ENCODE measurements around the gene CACNA2D1. TPM values are rescaled to one million over a fixed set of nuclear protein-coding genes. Genes with fewer than 3 reads are reported as not detected.
"Not testable (repeated sequence)": the region's sequence is repeated elsewhere in the genome, so short reads cannot be mapped to it uniquely, and the experiment has no call there.

CACNA2D1 gene
- total and polyA plus RNA-seq, 4 donors: 1.1 to 33.4 (median 6.5) TPM

GRCh38 chr7:82434275-82435022 lies 9.1 kb downstream of the CACNA2D1 start:
- Histone ChIP-seq H3K27ac (ENCODE audit: low read depth in 1 of 2, low read length in 1 of 2) (no peak overlapping the region), H3K36me3 (ENCODE audit: control insufficient read depth in 4 of 4, insufficient read depth in 4 of 4, low read length in 4 of 4) (no peaks in the 10 kb centered on the region), H3K4me1 (ENCODE audit: control insufficient read depth in 5 of 5, insufficient read depth in 5 of 5, low read length in 5 of 5) (peaks cover 0 to 2% (median 0%) of the 10 kb centered on the region in 5 donors), H3K27me3 (ENCODE audit: control insufficient read depth in 3 of 3, insufficient read depth in 3 of 3, low read length in 2 of 3) (no peaks in the 10 kb centered on the region), H3K4me3 (no peak overlapping the region), H3K9me3 (ENCODE audit: control insufficient read depth in 4 of 4, insufficient read depth in 3 of 4, low read length in 3 of 4) (no peaks in the 10 kb centered on the region), H3K9ac (ENCODE audit: insufficient read depth in 1 of 2, low read length in 2 of 2) (no peak overlapping the region)
- ATAC-seq (ENCODE audit: insufficient read depth, low FRiP score) (no peak), DNase-seq (no peak)
- TF ChIP-seq, protein P1, sequence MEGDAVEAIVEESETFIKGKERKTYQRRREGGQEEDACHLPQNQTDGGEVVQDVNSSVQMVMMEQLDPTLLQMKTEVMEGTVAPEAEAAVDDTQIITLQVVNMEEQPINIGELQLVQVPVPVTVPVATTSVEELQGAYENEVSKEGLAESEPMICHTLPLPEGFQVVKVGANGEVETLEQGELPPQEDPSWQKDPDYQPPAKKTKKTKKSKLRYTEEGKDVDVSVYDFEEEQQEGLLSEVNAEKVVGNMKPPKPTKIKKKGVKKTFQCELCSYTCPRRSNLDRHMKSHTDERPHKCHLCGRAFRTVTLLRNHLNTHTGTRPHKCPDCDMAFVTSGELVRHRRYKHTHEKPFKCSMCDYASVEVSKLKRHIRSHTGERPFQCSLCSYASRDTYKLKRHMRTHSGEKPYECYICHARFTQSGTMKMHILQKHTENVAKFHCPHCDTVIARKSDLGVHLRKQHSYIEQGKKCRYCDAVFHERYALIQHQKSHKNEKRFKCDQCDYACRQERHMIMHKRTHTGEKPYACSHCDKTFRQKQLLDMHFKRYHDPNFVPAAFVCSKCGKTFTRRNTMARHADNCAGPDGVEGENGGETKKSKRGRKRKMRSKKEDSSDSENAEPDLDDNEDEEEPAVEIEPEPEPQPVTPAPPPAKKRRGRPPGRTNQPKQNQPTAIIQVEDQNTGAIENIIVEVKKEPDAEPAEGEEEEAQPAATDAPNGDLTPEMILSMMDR (IDR thresholded peaks at IDR 0.05; ENCODE audit: control extremely low read depth, extremely low read depth): no peak
- 83 to 86% methylated on average over 4 of the region's 4 CpGs for WGBS, 2 donors

DNA sequence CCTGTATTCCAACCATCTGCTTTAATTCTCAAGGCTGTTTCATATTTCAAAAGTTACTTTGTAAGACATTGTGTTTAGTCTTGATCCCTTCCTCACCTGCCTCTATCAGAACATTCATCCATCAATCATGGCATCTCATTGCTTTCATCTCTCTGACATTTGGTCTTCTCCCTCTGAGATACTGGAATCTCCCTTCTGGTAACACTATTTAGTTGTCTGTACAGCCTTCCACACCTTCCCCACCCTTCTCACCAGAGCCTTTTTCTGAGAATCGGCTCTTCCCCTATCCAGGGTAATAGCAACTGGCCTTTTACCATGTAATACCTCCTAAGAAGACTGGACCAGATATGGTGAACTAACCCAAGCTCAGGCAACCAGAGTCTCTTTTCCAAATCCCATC lies 10.1 kb downstream of the CACNA2D1 start:
- DNase-seq (no peak), ATAC-seq (ENCODE audit: insufficient read depth, low FRiP score) (no peak)
- Histone ChIP-seq H3K27me3 (ENCODE audit: control insufficient read depth in 3 of 3, insufficient read depth in 3 of 3, low read length in 2 of 3) (no peaks in the 10 kb centered on the region), H3K4me1 (ENCODE audit: control insufficient read depth in 5 of 5, insufficient read depth in 5 of 5, low read length in 5 of 5) (peaks cover 0 to 2% (median 0%) of the 10 kb centered on the region in 5 donors), H3K4me3 (no peak overlapping the region), H3K9ac (ENCODE audit: insufficient read depth in 1 of 2, low read length in 2 of 2) (no peak overlapping the region), H3K9me3 (ENCODE audit: control insufficient read depth in 4 of 4, insufficient read depth in 3 of 4, low read length in 3 of 4) (no peaks in the 10 kb centered on the region), H3K36me3 (ENCODE audit: control insufficient read depth in 4 of 4, insufficient read depth in 4 of 4, low read length in 4 of 4) (no peaks in the 10 kb centered on the region), H3K27ac (ENCODE audit: low read depth in 1 of 2, low read length in 1 of 2) (no peak overlapping the region)
- TF ChIP-seq, protein P1 (IDR thresholded peaks at IDR 0.05; ENCODE audit: control extremely low read depth, extremely low read depth): no peak
- 83 to 87% methylated on average over 1 of the region's 1 CpG for WGBS, 2 donors

DNA sequence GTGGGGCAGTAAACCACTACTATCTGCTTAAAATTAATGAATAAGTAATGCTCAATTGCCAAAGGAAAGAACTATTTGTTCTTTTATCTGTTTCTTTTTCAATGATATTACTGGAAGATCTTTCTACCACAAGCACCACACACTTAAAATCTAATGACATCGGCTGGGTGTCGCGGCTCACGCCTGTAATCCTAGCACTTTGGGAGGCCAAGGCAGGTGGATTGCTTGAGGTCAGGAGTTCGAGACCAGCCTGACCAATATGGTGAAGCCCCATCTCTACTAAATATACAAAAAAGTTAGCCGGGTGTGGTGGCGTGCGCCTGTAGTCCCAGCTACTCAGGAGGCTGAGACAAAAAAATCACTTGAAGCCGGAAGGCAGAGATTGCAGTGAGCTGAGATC lies 10.8 kb downstream of the CACNA2D1 start:
- not testable (repeated sequence) for H3K27ac ChIP-seq (ENCODE audit: low read depth in 1 of 2, low read length in 1 of 2); H3K9me3 ChIP-seq (ENCODE audit: control insufficient read depth in 4 of 4, insufficient read depth in 3 of 4, low read length in 3 of 4); H3K36me3 ChIP-seq (ENCODE audit: control insufficient read depth in 4 of 4, insufficient read depth in 4 of 4, low read length in 4 of 4); DNase-seq; ATAC-seq (ENCODE audit: insufficient read depth, low FRiP score); H3K27me3 ChIP-seq (ENCODE audit: control insufficient read depth in 3 of 3, insufficient read depth in 3 of 3, low read length in 2 of 3); H3K4me1 ChIP-seq (ENCODE audit: control insufficient read depth in 5 of 5, insufficient read depth in 5 of 5, low read length in 5 of 5); H3K9ac ChIP-seq (ENCODE audit: insufficient read depth in 1 of 2, low read length in 2 of 2); H3K4me3 ChIP-seq
- WGBS, 2 donors: 94 to 96% methylated on average over 9 of the region's 9 CpGs

DNA sequence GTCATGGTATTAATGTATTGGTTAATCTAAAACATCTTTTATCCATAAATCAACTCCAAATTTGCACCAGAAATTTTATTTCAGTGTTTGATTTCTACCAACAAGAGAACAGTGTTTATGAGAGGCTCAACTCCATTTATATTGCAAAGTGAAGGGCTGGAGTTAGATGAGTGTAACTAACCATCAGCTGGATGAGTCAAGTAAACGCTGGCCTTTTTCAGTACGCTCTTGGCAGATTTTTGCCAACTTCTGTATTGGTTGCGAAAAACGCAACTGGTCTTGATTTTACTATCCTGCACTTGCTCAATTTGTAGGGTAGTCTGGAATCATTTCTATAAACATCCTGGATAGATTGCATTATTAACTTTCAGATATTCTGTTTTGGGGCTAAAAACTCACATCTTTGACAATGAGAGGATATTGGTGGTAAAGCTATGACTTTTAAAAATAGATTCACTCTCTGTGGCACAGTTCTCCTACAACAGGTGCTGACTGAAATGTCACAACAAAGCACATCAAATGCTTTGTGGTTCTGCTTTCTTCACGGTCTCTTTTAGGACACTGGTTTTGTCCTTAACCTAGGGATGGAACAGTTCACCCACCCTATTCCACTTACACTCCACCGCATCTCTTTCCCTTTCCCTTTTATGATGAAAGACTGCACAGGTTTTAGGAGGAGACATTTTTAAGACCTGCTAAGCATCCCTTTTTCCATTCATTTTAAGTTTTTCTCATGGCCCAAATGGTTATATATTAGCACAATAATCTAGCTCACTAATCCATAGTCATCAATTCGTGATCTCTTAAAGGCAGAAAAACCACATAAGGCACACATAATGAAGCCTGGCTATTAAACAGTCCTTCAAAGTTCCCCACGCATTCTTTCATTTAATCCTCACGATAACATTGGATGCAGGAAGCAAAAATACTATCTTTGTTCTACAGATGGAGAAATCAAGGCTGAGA lies 12.8 kb downstream of the CACNA2D1 start:
- 73 to 76% methylated on average over 9 of the region's 9 CpGs for WGBS, 2 donors
- no peak overlapping the region for H3K4me3 ChIP-seq
- peaks cover 0 to under 1% (median 0%) of the 10 kb centered on the region in 5 donors for H3K4me1 ChIP-seq (ENCODE audit: control insufficient read depth in 5 of 5, insufficient read depth in 5 of 5, low read length in 5 of 5)
- no peaks in the 10 kb centered on the region for H3K27me3 ChIP-seq (ENCODE audit: control insufficient read depth in 3 of 3, insufficient read depth in 3 of 3, low read length in 2 of 3)
- no peaks in the 10 kb centered on the region for H3K36me3 ChIP-seq (ENCODE audit: control insufficient read depth in 4 of 4, insufficient read depth in 4 of 4, low read length in 4 of 4)
- TF ChIP-seq, protein P1 (IDR thresholded peaks at IDR 0.05; ENCODE audit: control extremely low read depth, extremely low read depth): no peak
- H3K9ac ChIP-seq (ENCODE audit: insufficient read depth in 1 of 2, low read length in 2 of 2): no peak overlapping the region
- ATAC-seq (ENCODE audit: insufficient read depth, low FRiP score) (no peak), DNase-seq (no peak)
- no peak overlapping the region for H3K27ac ChIP-seq (ENCODE audit: low read depth in 1 of 2, low read length in 1 of 2)
- no peaks in the 10 kb centered on the region for H3K9me3 ChIP-seq (ENCODE audit: control insufficient read depth in 4 of 4, insufficient read depth in 3 of 4, low read length in 3 of 4)

Data from lung (tissue), 12 donors.